ENCODE results near the gene KCNG2.

The KCNG2 gene

GRCh38 chr18:79819064-79819967 is 21.6 kb downstream of the KCNG2 start:
- peaks cover 11% of the 10 kb centered on the region for H3K27me3 ChIP-seq (ENCODE audit: low read depth)
- no peaks in the 10 kb centered on the region for H3K4me1 ChIP-seq
- no peaks in the 10 kb centered on the region for H3K9me3 ChIP-seq
- no peak for DNase-seq (ENCODE audit: low spot score in 2 of 2)
- no peak overlapping the region for H3K4me3 ChIP-seq
- in situ Hi-C loops (cut with MboI; ENCODE audit: low sequenced_read_pairs), result no loop called here
- no peaks in the 10 kb centered on the region for H3K36me3 ChIP-seq (replicated peaks)

- no peak overlapping the region for H3K4me3 ChIP-seq
- H3K4me1 ChIP-seq, result no peaks in the 10 kb centered on the region
- in situ Hi-C loops (cut with MboI; ENCODE audit: low sequenced_read_pairs), result no loop called here
- peaks cover 11% of the 10 kb centered on the region for H3K27me3 ChIP-seq (ENCODE audit: low read depth)
- H3K36me3 ChIP-seq (replicated peaks), result no peaks in the 10 kb centered on the region
- no peak for DNase-seq (ENCODE audit: low spot score in 2 of 2)
- H3K9me3 ChIP-seq, result no peaks in the 10 kb centered on the region
Observed at GRCh38 chr18:79819968-79820351, 22.2 kb downstream of the KCNG2 start.

DNA sequence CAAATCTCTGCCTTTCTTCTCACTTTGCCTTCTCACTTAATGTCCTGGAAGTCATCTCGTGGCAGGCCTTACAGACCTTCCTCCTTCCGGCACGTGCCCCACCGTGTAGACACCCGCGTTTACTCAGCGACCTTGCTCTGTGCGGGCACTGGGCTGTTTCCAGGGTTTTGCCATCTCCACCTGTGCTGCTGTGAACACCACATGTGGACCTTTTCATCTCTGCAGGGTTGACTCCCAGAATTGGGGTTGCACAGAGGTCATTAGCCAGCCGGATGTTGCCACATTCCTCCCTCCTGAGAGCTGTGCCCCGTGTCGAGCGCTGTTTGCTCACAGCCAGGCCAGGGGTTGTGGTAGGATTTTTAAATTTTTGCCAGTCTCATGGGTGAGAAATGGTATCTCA is 25.4 kb downstream of the KCNG2 start:
- Histone ChIP-seq H3K4me1 (no peaks in the 10 kb centered on the region), H3K36me3 (replicated peaks) (no peaks in the 10 kb centered on the region), H3K4me3 (no peak overlapping the region), H3K9me3 (no peaks in the 10 kb centered on the region), H3K27me3 (ENCODE audit: low read depth) (peaks cover 11% of the 10 kb centered on the region)
- no peak for DNase-seq (ENCODE audit: low spot score in 2 of 2)
- in situ Hi-C loops (cut with MboI; ENCODE audit: low sequenced_read_pairs), result no loop called here

GRCh38 chr18:79825913-79826312 is 28.2 kb downstream of the KCNG2 start:
- Histone ChIP-seq H3K4me3 (no peak overlapping the region), H3K4me1 (no peaks in the 10 kb centered on the region), H3K36me3 (replicated peaks) (no peaks in the 10 kb centered on the region), H3K9me3 (no peaks in the 10 kb centered on the region), H3K27me3 (ENCODE audit: low read depth) (0 out of 2 replicates have a peak, but pooled peaks cover under 1% of the 10 kb centered on the region)
- no peak for DNase-seq (ENCODE audit: low spot score in 2 of 2)
- in situ Hi-C loops (cut with MboI; ENCODE audit: low sequenced_read_pairs), result no loop called here

DNA sequence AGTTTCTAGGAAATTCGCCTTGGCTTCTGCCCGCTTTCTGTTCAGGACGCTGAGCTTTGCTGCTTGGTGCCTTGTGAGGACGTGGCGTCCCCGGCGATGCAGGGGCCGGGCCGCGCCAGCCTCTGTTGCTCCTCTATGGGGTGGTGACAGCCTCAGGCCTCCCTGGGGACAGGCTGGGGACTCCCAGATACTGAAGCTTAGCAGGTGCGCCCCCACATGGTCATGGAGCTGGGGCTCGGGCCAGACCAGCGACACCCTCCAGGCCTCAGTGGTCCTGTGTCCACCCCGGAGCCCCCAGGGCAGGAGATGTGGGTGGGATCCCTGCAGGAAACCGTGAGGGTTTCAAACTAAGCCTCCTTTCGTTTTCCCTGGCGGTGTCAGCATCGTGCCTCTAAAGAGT is 29.2 kb downstream of the KCNG2 start:
- Histone ChIP-seq H3K4me3 (no peak overlapping the region), H3K9me3 (no peaks in the 10 kb centered on the region), H3K27me3 (ENCODE audit: low read depth) (no peaks in the 10 kb centered on the region), H3K4me1 (no peaks in the 10 kb centered on the region), H3K36me3 (replicated peaks) (no peaks in the 10 kb centered on the region)
- in situ Hi-C loops (cut with MboI; ENCODE audit: low sequenced_read_pairs), result no loop called here
- DNase-seq (ENCODE audit: low spot score in 2 of 2), result no peak

DNA sequence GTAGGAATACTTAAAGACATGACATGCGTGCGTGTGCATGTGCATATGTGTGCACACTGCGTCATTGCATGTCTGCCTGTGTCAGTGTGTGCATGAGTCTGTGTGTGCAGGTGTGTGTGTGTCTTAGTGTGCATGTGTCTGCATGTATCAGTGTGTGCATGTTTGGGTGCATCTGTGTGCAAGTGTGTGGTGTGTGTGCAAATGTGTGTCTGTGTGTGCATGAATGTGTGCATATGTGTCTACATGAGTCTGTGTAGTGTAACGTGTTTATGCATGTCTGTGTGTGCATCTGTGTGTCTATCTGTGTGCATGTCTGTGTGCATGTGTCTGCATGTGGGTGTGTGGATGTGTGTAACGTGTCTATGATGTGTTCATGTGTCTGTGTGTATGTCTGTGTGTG is 30.5 kb downstream of the KCNG2 start:
- in situ Hi-C loops (cut with MboI; ENCODE audit: low sequenced_read_pairs), result no loop called here

GRCh38 chr18:79829136-79829854 is 31.6 kb downstream of the KCNG2 start:
- in situ Hi-C loops (cut with MboI; ENCODE audit: low sequenced_read_pairs), result no loop called here
- no peaks in the 10 kb centered on the region; the same call in 1 of the 2 replicates for H3K9me3 ChIP-seq
- H3K27me3 ChIP-seq (ENCODE audit: low read depth), result no peaks in the 10 kb centered on the region
- no peaks in the 10 kb centered on the region for H3K4me1 ChIP-seq
- no peaks in the 10 kb centered on the region for H3K36me3 ChIP-seq (replicated peaks)
- no peak for DNase-seq (ENCODE audit: low spot score in 2 of 2)
- no peak overlapping the region for H3K4me3 ChIP-seq

More for the DNA sequence above, 30.5 kb downstream of the KCNG2 start:
- Histone ChIP-seq H3K36me3 (replicated peaks) (no peaks in the 10 kb centered on the region), H3K9me3 (no peaks in the 10 kb centered on the region; the same call in 1 of the 2 replicates), H3K4me3 (no peak overlapping the region), H3K27me3 (ENCODE audit: low read depth) (no peaks in the 10 kb centered on the region), H3K4me1 (no peaks in the 10 kb centered on the region)
- no peak for DNase-seq (ENCODE audit: low spot score in 2 of 2)

DNA sequence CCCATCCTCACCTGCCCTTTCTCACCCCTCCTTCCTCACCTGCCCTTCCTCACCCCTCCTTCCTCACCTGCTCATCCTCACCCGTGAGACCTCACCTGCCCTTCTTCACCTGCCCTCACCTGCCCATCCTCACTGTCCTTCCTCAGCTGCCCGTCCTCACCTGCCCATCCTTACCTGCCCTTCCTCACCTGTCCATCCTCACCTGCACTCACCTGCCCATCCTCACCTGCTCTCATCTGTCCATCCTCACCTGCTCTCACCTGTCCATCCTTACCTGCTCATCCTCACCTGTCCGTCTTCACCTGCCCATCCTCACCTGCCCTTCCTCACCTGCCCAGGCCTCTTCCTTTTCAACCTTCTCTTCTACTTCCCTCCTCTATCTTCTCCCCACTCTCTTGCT is 34.4 kb downstream of the KCNG2 start:
- no peak for DNase-seq (ENCODE audit: low spot score in 2 of 2)
- no peak overlapping the region for H3K4me3 ChIP-seq
- H3K27me3 ChIP-seq (ENCODE audit: low read depth), result peaks cover 4% of the 10 kb centered on the region; the same call in 1 of the 2 replicates
- no peaks in the 10 kb centered on the region; the same call in 1 of the 2 replicates for H3K9me3 ChIP-seq
- no peaks in the 10 kb centered on the region for H3K4me1 ChIP-seq
- in situ Hi-C loops (cut with MboI; ENCODE audit: low sequenced_read_pairs), result no loop called here
- H3K36me3 ChIP-seq (replicated peaks), result no peaks in the 10 kb centered on the region

- H3K27me3 ChIP-seq (ENCODE audit: low read depth), result peaks cover 4% of the 10 kb centered on the region; the same call in 1 of the 2 replicates
- in situ Hi-C loops (cut with MboI; ENCODE audit: low sequenced_read_pairs), result no loop called here
- no peaks in the 10 kb centered on the region for H3K4me1 ChIP-seq
- DNase-seq (ENCODE audit: low spot score in 2 of 2), result no peak
- H3K36me3 ChIP-seq (replicated peaks), result no peaks in the 10 kb centered on the region
- no peak overlapping the region for H3K4me3 ChIP-seq
- H3K9me3 ChIP-seq, result no peaks in the 10 kb centered on the region; the same call in 1 of the 2 replicates
Observed at GRCh38 chr18:79834834-79835233, 37.1 kb downstream of the KCNG2 start.

- in situ Hi-C loops (cut with MboI; ENCODE audit: low sequenced_read_pairs), result no loop called here
- no peak for DNase-seq (ENCODE audit: low spot score in 2 of 2)
- H3K36me3 ChIP-seq (replicated peaks), result no peaks in the 10 kb centered on the region
- no peaks in the 10 kb centered on the region for H3K9me3 ChIP-seq
- H3K4me3 ChIP-seq, result no peak overlapping the region
- no peaks in the 10 kb centered on the region for H3K4me1 ChIP-seq
- no peaks in the 10 kb centered on the region for H3K27me3 ChIP-seq (ENCODE audit: low read depth)
Observed at GRCh38 chr18:79841936-79842335, 44.2 kb downstream of the KCNG2 start.

- in situ Hi-C loops (cut with MboI; ENCODE audit: low sequenced_read_pairs), result no loop called here
- H3K4me3 ChIP-seq, result no peak overlapping the region
- no peaks in the 10 kb centered on the region for H3K9me3 ChIP-seq
Observed at GRCh38 chr18:79844999-79845563, 47.3 kb downstream of the KCNG2 start.

DNA sequence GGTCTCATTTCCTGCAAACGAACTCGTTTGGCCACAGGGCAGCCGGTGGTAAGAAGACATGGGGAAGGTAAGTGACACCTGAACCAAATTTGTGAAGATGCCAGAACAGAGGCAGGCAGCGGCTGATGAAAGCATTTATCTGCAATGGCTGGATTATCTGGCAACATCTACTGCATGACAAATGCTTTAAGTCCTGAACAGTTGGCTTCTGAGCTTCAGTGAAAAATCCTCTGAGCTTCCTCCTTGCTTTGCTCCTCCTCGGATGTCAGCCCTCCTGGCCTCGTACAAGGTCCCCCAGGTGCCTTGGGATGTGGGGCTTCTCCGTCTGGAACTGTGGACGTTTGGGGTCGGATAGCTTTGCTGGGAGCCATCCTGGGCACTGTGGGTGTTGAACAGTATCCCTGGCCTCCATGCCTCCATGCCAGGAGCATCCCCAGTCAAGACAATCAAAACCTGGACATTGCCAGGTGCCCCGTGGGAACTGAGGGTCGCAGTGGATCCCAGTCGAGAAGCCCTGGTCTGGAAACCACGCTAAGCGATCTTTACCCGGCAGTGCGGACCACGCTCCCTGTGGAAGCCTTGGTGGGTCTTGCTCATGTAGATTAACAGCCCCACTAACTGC is 49.3 kb downstream of the KCNG2 start:
- in situ Hi-C loops (cut with MboI; ENCODE audit: low sequenced_read_pairs), result no loop called here
- no peaks in the 10 kb centered on the region; the same call in 1 of the 2 replicates for H3K9me3 ChIP-seq

More at GRCh38 chr18:79844999-79845563, 47.3 kb downstream of the KCNG2 start:
- no peaks in the 10 kb centered on the region for H3K36me3 ChIP-seq (replicated peaks)
- no peaks in the 10 kb centered on the region for H3K27me3 ChIP-seq (ENCODE audit: low read depth)
- no peak for DNase-seq (ENCODE audit: low spot score in 2 of 2)
- no peaks in the 10 kb centered on the region for H3K4me1 ChIP-seq

DNA sequence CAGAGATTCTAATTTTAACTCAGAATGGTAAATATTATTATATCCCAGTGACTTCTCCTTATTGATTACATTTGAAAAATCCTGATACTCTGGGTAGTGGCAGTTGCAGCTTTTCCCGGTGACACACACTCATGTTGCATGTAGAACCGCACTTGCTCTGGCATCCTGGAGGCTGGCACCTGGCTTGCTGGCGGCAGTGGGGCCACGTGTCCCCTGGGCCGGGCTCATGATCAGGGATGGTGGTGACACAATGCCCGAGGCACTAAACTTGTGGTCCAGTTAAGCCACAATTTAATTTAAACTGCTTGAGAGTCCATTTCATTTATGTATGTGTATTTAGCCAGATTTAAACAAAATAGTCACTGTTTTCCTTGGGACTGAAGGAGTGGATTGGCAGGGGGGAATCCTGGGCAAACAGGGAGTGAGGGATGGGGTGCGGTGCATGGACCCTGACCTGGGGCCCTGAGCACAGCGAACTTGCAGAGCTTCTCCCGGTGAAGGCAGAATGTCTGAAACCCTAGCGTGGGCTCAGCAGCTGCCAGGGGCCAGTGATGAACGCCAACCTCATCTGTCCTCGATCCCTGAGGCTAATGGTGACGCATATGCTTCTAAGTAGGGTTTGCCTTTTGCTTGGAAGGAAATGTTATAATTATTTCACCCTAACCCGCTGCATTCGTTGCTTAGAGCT is 50.0 kb downstream of the KCNG2 start:
- no peak overlapping the region for H3K4me3 ChIP-seq
- no peak for DNase-seq (ENCODE audit: low spot score in 2 of 2)
- in situ Hi-C loops (cut with MboI; ENCODE audit: low sequenced_read_pairs), result no loop called here
- no peaks in the 10 kb centered on the region; the same call in 1 of the 2 replicates for H3K9me3 ChIP-seq
- no peaks in the 10 kb centered on the region for H3K4me1 ChIP-seq
- H3K27me3 ChIP-seq (ENCODE audit: low read depth), result no peaks in the 10 kb centered on the region
- H3K36me3 ChIP-seq (replicated peaks), result no peaks in the 10 kb centered on the region

More for the DNA sequence above, 49.3 kb downstream of the KCNG2 start:
- no peak for DNase-seq (ENCODE audit: low spot score in 2 of 2)
- Histone ChIP-seq H3K4me3 (no peak overlapping the region), H3K27me3 (ENCODE audit: low read depth) (no peaks in the 10 kb centered on the region), H3K4me1 (no peaks in the 10 kb centered on the region), H3K36me3 (replicated peaks) (no peaks in the 10 kb centered on the region)
